ENCODE measurements around the gene ARHGDIB. TPM values are rescaled to one million over a fixed set of nuclear protein-coding genes. Genes with fewer than 3 reads are reported as not detected.

The ARHGDIB gene
- total RNA-seq, 1 experiment from 2014 or later: 1.6 TPM

GRCh38 chr12:14988035-14988434 lies 26.6 kb upstream of the ARHGDIB start:
- H3K36me3 Mint-ChIP-seq: no peaks in the 10 kb centered on the region
- H3K9me3 Mint-ChIP-seq: peaks cover 12% of the 10 kb centered on the region
- H3K4me3 Mint-ChIP-seq: no peak overlapping the region
- no peaks in the 10 kb centered on the region for H3K27me3 Mint-ChIP-seq (ENCODE audit: low read depth)
- ATAC-seq (no peak), DNase-seq (ENCODE audit: low spot score) (no peak)
- no peak overlapping the region for H3K27ac Mint-ChIP-seq
- H3K4me1 Mint-ChIP-seq: 0 out of 2 replicates have a peak, but pooled peaks cover 2% of the 10 kb centered on the region
- POLR2A ChIA-PET: no interaction called here
- CTCF ChIA-PET: no interaction called here
- TF ChIP-seq PRDM15 (CRISPR knock-in tag; IDR thresholded peaks at IDR 0.05) (no peak), ZNF512 (CRISPR knock-in tag; IDR thresholded peaks at IDR 0.05; ENCODE audit: borderline replicate concordance) (no peak), ATF6 (CRISPR knock-in tag; IDR thresholded peaks at IDR 0.05) (no peak), ZNF281 (CRISPR knock-in tag; IDR thresholded peaks at IDR 0.05) (no peak), ZNF232 (CRISPR knock-in tag; IDR thresholded peaks at IDR 0.05) (no peak), AFF4 (CRISPR knock-in tag; IDR thresholded peaks at IDR 0.05; ENCODE audit: borderline replicate concordance) (no peak), JAZF1 (CRISPR knock-in tag; IDR thresholded peaks at IDR 0.05) (no peak), FOXJ3 (CRISPR knock-in tag; IDR thresholded peaks at IDR 0.05; ENCODE audit: borderline replicate concordance) (no peak), CREM (CRISPR knock-in tag; IDR thresholded peaks at IDR 0.05) (no peak), CREB1 (CRISPR knock-in tag; IDR thresholded peaks at IDR 0.05) (no peak), STAT6 (CRISPR knock-in tag; conservative IDR thresholded peaks at IDR 0.05; ENCODE audit: low read depth) (no peak), GTF2I (CRISPR knock-in tag; conservative IDR thresholded peaks at IDR 0.05) (no peak), FOXP4 (CRISPR knock-in tag; IDR thresholded peaks at IDR 0.05) (no peak), ATF2 (CRISPR knock-in tag; IDR thresholded peaks at IDR 0.05; ENCODE audit: borderline replicate concordance, low read depth) (no peak), HMGA2 (CRISPR knock-in tag; IDR thresholded peaks at IDR 0.05) (no peak), ZNF671 (CRISPR knock-in tag; IDR thresholded peaks at IDR 0.05) (no peak)

Measured in WTC11 (cell line).